Stimulated activated naive CD8-positive, alpha-beta T cell treated with anti-CD3 and anti-CD28 coated beads, Interleukin-15, amount 100 ng/mL, for 72 hours (primary cell): ENCODE data around the gene WDFY2.
A peak's percentile ranks its signal among the peaks of the same experiment; 100 is the strongest.
"Not testable (repeated sequence)": the region's sequence is repeated elsewhere in the genome, so short reads cannot be mapped to it uniquely, and the experiment has no call there.

Experiments used
- ATAC-seq: fragments of 150-1000 bp; cut with Tn5 transposase; 2 replicates; pipeline ENCODE4 v1.10.0; 2021; ENCODE audit warnings: mild to moderate bottlenecking, moderate library complexity
- DNase-seq, 2 donors: peaks; one replicate each; pipeline ENCODE4 v3.0.0; 2021 to 2022
- H3K27ac Mint-ChIP-seq, 2 donors: one replicate each; pipeline ENCODE4 v1.8.0; 2022; ENCODE audit warnings: mild to moderate bottlenecking in 2 of 2, mixed read lengths in 2 of 2, moderate library complexity in 2 of 2
- H3K27me3 Mint-ChIP-seq: one replicate; pipeline ENCODE4 v1.8.0; 2022; ENCODE audit warnings: mixed read lengths
- H3K4me1 Mint-ChIP-seq: one replicate; pipeline ENCODE4 v1.8.0; 2022; ENCODE audit warnings: mild to moderate bottlenecking, mixed read lengths
- H3K4me3 Mint-ChIP-seq, 2 donors: one replicate each; pipeline ENCODE4 v1.8.0; 2022; ENCODE audit warnings: mild to moderate bottlenecking in 2 of 2, mixed read lengths in 2 of 2, moderate library complexity in 1 of 2
- H3K9me3 Mint-ChIP-seq, 2 donors: one replicate each; pipeline ENCODE4 v1.8.0; 2022; ENCODE audit warnings: mixed read lengths in 2 of 2

WDFY2 gene

DNA sequence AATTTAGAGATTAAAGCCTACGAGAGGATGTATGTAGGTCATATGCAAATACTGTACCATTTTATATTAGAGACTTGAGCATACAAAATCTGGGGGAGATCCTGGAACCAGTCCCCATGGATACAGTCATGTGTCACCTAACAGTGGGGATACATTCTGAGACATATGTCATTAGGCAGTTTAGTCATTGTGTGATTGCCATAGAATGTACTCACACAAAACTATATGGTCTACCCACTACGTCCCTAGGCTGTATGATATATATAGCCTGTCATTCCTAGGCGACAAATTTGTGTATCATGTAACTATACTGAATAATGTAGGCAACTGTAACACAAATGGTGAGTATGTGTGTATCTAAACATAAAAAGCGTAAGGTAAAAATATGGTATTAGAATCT lies 62.8 kb downstream of the WDFY2 start:
- H3K27me3 Mint-ChIP-seq, result no peaks in the 10 kb centered on the region

DNA sequence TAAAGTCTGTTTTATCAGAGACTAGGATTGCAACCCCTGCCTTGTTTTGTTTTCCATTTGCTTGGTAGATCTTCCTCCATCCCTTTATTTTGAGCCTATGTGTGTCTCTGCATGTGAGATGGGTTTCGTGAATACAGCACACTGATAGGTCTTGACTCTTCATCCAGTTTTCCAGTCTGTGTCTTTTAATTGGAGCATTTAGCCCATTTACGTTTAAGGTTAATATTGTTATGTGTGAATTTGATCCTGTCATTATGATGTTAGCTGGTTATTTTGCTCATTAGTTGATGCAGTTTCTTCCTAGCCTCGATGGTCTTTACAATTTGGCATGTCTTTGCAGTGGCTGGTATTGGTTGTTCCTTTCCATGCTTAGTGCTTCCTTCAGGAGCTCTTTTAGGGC lies 67.9 kb downstream of the WDFY2 start:
- not testable (repeated sequence) for H3K4me3 Mint-ChIP-seq, DNase-seq, ATAC-seq, H3K27me3 Mint-ChIP-seq, H3K27ac Mint-ChIP-seq
- peaks cover 17% of the 10 kb centered on the region for H3K4me1 Mint-ChIP-seq
- peaks cover 28 to 32% of the 10 kb centered on the region in 2 donors for H3K9me3 Mint-ChIP-seq

More for the DNA sequence above, 62.8 kb downstream of the WDFY2 start:
- Mint-ChIP-seq H3K4me1 (peaks cover 47% of the 10 kb centered on the region), H3K4me3 (no peak overlapping the region), H3K27ac (no peak overlapping the region), H3K9me3 (peaks cover 11% of the 10 kb centered on the region in 2 donors)
- DNase-seq, result no peak
- ATAC-seq, result peak; percentile 29

DNA sequence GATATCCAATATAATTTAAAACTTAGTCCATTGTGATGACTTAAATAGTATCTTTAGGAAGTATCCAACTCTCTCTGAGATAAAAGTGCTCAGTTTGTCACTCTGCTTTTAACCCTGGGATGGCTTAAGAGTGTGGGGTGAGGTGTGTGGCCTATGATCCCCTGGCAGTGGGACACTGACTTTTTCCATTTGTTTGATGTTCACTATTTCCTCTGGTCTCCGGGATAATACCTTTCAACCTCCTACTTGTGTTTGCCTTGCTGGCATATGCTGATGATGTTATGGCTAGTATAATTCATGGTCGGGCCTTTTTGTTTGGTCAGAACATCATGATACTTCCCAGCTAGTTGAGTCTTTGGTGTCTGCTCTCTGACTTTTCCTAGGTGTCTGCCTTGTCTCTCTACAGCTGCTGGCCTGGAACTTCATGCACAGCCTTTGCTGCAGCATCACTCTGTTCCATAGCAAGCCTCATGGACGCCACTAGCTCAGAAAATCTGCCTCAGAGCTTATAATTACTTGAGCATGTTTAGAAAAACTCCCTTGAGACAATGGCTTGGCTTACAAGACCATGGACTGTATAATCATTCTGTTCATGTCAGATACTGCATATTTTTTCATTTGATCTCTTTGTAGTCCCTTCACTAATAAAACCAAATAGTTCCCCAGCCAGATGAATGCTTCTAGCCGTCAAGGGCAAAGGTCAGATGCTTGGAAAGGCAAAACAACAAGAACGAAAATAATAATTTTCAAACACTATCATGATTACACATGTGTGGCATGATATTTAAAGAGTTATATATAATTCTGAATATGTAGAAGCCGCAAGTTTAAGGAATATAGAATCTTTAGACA lies 75.2 kb downstream of the WDFY2 start:
- Mint-ChIP-seq H3K9me3 (peaks cover 19 to 20% of the 10 kb centered on the region in 2 donors), H3K4me3 (no peak overlapping the region), H3K4me1 (peaks cover 15% of the 10 kb centered on the region), H3K27ac (no peak overlapping the region), H3K27me3 (no peaks in the 10 kb centered on the region)
- ATAC-seq, result no peak
- DNase-seq, result no peak

DNA sequence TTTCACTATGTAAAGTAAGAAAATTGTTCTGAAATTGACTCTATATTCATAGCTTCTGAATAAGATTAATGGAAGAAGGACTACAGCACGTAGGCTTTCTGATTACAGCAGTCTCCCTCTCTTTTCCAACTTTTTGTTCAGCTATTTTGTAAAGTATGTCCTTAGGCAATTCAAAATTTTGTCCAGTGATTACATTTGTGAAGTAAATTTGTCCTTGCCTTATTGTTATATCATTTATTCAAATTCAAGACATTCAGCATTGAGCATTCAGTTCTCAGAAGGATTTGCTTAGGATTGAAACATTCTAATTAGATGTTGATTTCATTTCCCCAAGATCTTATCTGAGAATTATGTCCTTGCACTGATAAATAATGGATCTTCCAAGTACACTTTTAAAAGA lies 76.6 kb downstream of the WDFY2 start:
- Mint-ChIP-seq H3K4me3 (no peak overlapping the region), H3K4me1 (peaks cover 15% of the 10 kb centered on the region), H3K27ac (no peak overlapping the region), H3K27me3 (no peaks in the 10 kb centered on the region), H3K9me3 (peaks cover 12 to 20% of the 10 kb centered on the region in 2 donors)
- no peak for ATAC-seq
- DNase-seq, result no peak

DNA sequence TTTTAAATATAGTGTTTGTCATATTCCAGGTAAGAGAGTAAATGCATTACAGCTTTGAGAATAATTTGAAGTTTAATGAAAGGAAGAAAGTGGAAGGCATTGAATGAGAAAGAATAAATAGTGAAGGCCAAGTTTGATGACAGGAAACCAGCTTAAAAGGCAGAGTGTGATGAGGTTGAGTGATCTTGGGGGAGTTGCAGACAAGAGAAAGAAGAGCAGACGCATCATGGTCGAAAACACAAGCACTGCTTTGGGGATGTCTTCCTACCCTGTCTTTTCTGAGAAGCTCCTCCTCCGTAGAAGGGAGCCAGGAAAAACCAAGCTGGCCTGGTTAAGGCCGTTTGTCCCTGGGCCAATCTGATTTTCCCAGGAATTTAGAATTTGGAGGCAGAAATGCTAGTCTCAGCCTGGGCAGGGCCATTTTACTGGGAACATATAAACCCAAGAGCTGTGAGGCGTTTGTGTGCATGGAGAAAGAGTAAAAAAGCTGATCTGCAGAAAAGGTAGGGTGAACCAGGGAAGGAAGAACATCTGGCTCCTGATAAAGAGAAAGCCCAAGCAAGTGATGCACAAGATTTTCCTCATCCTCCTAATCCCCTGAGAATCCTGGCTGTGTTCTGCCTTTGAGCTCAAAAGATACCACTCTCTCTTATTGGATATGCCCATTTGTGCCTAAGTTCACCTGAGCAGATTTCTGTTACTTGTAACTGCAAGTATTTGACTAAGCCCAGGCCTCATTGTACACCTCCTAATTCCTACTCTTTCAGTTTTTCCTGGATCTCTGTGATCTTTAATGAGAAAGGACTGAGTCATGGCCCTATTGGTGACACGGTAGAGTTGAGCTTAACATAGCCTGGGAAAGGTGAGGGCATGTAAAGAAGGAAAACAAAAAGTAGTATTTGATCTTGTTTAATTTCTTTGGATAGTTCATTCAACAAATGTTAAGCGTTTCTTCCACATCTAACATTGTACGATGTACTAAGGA lies 80.0 kb downstream of the WDFY2 start:
- H3K27ac Mint-ChIP-seq, result no peak overlapping the region
- H3K4me3 Mint-ChIP-seq, result no peak overlapping the region
- no peaks in the 10 kb centered on the region for H3K9me3 Mint-ChIP-seq
- H3K4me1 Mint-ChIP-seq, result peaks cover 29% of the 10 kb centered on the region
- no peaks in the 10 kb centered on the region for H3K27me3 Mint-ChIP-seq
- DNase-seq, result no peak
- ATAC-seq, result no peak

DNA sequence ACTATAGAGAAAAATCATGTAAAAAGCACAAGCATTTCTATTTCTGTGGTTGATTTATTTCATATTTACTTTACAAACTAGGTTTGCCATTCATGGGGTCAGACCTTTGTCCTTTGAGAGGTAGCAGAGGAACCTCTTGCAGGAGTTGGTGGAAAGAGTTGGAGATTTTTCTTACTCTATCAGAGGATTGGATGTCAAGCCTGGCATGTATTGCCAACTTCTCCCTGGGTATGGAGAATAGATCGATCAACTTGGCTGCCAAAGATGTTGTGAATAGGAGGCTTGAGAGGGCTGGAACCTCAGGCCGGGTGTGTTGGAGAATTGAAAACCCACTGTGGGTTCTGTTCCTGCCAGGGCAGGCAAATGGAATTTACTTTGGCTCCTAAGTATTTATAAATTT lies 81.2 kb downstream of the WDFY2 start:
- ATAC-seq, result no peak
- H3K4me1 Mint-ChIP-seq, result peaks cover 35% of the 10 kb centered on the region
- no peaks in the 10 kb centered on the region for H3K9me3 Mint-ChIP-seq
- no peaks in the 10 kb centered on the region for H3K27me3 Mint-ChIP-seq
- no peak overlapping the region for H3K4me3 Mint-ChIP-seq
- no peak overlapping the region for H3K27ac Mint-ChIP-seq
- no peak for DNase-seq

DNA sequence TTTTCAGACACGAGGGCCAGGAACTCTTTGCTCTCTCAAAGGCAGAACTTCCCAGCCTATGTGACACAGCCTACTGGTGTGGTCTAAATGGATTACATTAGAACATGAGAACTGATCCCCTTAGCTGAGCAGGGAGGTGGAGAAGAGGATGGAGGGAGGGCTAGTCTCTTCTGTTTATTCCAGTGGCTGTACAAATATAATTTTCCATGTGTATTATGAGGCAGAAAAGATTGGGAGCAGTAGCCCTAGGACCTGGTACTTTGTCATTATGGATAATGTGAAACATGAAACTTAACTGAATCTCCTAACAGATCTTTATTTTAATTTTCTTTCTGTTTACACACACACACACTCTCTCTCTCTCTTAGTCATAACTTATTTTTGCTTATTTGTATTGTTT lies 82.1 kb downstream of the WDFY2 start:
- no peak overlapping the region for H3K4me3 Mint-ChIP-seq
- DNase-seq, result no peak
- H3K9me3 Mint-ChIP-seq, result peaks cover 3 to 4% of the 10 kb centered on the region in 2 donors
- peaks cover 35% of the 10 kb centered on the region for H3K4me1 Mint-ChIP-seq
- H3K27ac Mint-ChIP-seq, result peak overlapping the region in 1 of 2 donors; percentile 67
- ATAC-seq, result no peak
- H3K27me3 Mint-ChIP-seq, result no peaks in the 10 kb centered on the region

DNA sequence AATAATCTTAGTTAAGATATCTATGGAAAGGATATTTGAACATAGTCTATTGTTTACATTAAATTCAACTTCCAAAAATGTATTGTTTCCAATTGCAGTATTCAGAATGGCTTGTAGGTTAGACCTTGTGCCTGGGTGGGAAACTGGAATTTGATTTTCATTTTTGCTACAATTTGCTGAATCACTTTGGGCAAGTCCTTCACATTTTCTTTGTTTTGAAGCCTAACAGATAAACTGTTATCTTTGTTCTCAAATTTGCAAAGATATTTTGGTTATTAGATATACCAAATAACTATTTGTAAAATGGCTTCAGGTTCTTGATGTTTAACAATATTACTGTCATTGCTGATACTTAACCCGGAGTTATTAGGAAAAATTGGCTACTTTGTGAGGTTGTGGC lies 82.6 kb downstream of the WDFY2 start:
- no peak for ATAC-seq

DNA sequence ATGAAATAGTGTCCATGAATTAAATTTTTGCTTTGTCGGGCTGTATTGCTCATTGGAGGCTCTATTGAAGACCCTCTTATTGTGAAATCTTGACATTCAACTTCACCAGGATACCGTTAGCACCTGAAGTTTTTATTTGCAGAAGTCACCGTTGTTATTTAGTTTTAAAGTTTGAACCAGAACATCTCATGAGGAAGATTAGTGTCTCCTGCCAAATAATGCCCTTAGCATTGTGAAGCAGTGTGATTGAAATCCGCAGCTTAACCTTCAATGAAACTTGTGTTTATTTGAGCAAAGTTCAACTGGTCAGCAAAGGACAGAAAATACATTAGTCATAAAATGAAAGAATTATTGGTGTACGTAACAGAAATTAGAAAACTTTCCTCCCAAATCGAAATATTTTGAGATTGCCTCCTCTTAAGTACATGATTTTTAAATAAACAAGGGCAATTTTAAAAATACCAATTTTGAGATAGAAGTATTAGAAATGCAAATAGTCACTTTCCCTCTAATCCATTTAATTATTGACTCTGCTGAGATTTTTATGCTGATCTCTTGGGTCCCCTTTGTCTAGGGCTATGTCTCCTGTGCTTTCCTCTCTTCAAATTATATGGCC lies 84.4 kb downstream of the WDFY2 start:
- ATAC-seq, result no peak

More for the DNA sequence above, 82.6 kb downstream of the WDFY2 start:
- H3K27me3 Mint-ChIP-seq, result no peaks in the 10 kb centered on the region
- H3K27ac Mint-ChIP-seq, result no peak overlapping the region
- peaks cover 5 to 7% of the 10 kb centered on the region in 2 donors for H3K9me3 Mint-ChIP-seq
- no peak for DNase-seq
- no peak overlapping the region for H3K4me3 Mint-ChIP-seq
- peaks cover 35% of the 10 kb centered on the region for H3K4me1 Mint-ChIP-seq

DNA sequence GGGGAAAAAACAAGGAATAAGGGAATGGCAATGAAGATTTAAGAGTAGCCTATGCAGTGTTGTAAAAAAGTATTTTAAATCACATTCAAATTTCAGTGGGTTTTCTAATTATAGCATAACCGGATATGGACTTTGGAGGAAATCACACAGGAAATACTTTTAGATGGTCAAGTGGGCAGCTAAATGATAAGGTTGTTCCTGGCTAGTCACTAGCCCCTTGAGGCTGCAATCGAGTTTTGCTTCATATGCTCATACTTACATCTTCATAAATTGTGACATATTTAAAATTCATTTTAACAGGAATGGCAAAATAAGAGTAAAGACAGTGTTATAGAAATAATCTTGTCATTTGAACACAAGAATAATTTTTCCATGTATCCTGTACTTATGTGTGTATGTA lies 88.9 kb downstream of the WDFY2 start:
- Mint-ChIP-seq H3K4me3 (no peak overlapping the region), H3K9me3 (peaks cover 5 to 15% of the 10 kb centered on the region in 2 donors), H3K27me3 (no peaks in the 10 kb centered on the region), H3K27ac (no peak overlapping the region), H3K4me1 (peaks cover 17% of the 10 kb centered on the region)
- no peak for ATAC-seq
- DNase-seq, result no peak

More for the DNA sequence above, 84.4 kb downstream of the WDFY2 start:
- peaks cover 37% of the 10 kb centered on the region for H3K4me1 Mint-ChIP-seq
- H3K9me3 Mint-ChIP-seq, result peaks cover 5 to 15% of the 10 kb centered on the region in 2 donors
- H3K27me3 Mint-ChIP-seq, result no peaks in the 10 kb centered on the region
- no peak overlapping the region for H3K27ac Mint-ChIP-seq
- no peak overlapping the region for H3K4me3 Mint-ChIP-seq
- no peak for DNase-seq

DNA sequence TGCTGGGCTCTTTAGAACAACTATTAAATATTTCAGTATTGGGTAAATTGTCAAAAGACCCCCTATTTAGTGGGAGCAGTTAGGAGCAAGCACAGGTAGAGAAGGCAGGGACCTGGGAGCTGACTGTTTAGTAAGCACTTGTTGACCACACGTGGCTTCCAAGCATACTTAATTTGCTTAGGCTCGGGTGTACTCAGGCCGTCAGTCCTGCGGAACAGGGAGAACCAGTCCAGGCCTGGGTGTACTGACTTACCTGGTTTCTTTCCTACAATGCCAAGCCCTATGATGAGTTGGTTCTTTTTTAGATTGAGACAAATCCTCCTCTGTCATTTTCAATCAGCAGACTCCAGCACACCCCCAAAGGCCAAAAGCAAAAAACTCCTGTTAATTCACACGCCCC lies 90.0 kb downstream of the WDFY2 start:
- H3K27ac Mint-ChIP-seq, result no peak overlapping the region
- H3K4me1 Mint-ChIP-seq, result peaks cover 17% of the 10 kb centered on the region
- DNase-seq (no peak), ATAC-seq (no peak)
- H3K4me3 Mint-ChIP-seq, result no peak overlapping the region
- H3K27me3 Mint-ChIP-seq, result no peaks in the 10 kb centered on the region
- H3K9me3 Mint-ChIP-seq, result peaks cover 5 to 15% of the 10 kb centered on the region in 2 donors

DNA sequence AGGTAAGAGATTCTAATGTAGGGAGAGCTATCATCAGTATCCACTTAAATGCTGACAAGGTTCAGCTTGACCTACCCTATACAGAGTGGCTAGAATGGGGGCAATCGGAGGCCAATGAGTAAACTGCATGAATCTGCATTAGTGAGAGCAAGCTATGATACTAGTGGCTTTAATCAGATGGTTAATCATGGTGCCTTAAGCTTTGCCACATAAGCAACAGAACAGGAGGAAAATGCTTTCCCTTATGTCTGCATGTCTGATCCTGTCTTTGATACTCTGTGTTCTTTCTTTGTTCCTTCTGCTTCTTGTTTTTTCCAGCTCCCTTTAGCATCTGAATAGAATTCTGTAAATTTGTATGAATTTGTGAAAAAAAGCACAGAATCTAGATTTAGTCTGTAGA lies 91.1 kb downstream of the WDFY2 start:
- H3K27ac Mint-ChIP-seq, result peak overlapping the region in 1 of 2 donors; percentile 26
- H3K4me3 Mint-ChIP-seq, result no peak overlapping the region
- peaks cover 5 to 15% of the 10 kb centered on the region in 2 donors for H3K9me3 Mint-ChIP-seq

DNA sequence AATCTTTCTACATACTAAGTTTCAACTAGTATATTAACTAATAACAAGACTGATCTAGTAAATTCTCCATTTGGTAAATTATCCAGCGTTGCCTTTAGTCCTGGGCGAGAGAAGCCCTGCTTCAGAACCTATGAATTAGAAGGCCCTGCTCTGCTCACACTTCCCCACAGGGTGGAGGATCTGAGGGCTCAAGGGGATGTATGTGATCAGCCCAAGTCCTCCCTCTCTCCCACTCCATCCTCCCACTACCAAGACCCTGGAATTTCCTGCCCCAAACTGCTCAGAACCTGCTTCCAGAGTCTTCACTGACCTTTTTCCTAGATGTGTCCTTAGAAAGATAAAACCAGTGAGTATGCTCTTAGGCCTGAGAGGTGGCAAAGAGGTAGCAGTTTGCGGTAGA lies 91.6 kb downstream of the WDFY2 start:
- DNase-seq (no peak), ATAC-seq (no peak)
- Mint-ChIP-seq H3K9me3 (peaks cover 5 to 15% of the 10 kb centered on the region in 2 donors), H3K4me3 (no peak overlapping the region), H3K27ac (no peak overlapping the region), H3K4me1 (peaks cover 14% of the 10 kb centered on the region), H3K27me3 (no peaks in the 10 kb centered on the region)

More for the DNA sequence above, 91.1 kb downstream of the WDFY2 start:
- peaks cover 10% of the 10 kb centered on the region for H3K4me1 Mint-ChIP-seq
- ATAC-seq (no peak), DNase-seq (no peak)
- no peaks in the 10 kb centered on the region for H3K27me3 Mint-ChIP-seq

DNA sequence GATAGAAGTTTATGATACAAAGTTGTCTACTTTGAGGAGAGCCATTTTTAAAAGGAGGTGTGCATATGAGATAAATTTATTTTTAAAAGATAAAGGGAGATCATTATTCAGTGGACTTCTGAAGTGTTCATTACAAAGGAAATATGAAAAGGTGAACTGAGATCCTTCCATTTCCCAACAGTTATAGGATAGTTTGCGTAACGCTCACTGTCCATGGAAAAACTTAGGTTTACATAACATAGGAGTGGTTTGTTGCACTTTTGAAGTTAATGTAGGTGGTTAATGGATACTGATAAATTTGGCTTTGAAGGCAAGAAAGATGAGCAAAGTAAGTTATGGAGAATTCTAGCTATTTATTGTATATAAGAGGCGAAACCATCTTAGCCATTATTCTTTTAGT lies 92.5 kb downstream of the WDFY2 start:
- no peak for ATAC-seq
- Mint-ChIP-seq H3K4me1 (peaks cover 22% of the 10 kb centered on the region), H3K4me3 (no peak overlapping the region), H3K27me3 (no peaks in the 10 kb centered on the region), H3K27ac (no peak overlapping the region), H3K9me3 (peaks cover 0 to 8% of the 10 kb centered on the region in 2 donors)
- no peak for DNase-seq

DNA sequence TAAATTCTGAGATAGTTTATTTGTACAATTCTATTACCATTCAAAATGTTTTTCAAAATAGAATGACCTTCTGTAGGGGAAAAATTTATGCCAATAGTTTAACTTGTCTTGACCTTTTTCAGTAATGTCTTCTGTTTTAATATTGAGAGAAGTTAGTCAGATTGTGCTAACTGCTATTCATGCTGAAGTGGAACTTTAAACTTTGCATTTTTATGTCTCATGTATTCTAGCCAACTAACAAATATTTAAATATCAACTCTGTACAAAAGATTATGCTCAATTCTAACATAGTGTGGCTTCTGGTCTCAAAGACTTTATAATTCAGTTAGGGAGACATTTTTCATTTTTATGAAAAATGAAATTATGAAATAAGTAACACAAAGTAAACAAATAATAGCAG lies 94.2 kb downstream of the WDFY2 start:
- no peaks in the 10 kb centered on the region for H3K27me3 Mint-ChIP-seq
- no peaks in the 10 kb centered on the region for H3K9me3 Mint-ChIP-seq
- H3K4me3 Mint-ChIP-seq, result no peak overlapping the region
- H3K27ac Mint-ChIP-seq, result peak overlapping the region in 1 of 2 donors; percentile 71
- H3K4me1 Mint-ChIP-seq, result peaks cover 17% of the 10 kb centered on the region
- DNase-seq (no peak), ATAC-seq (no peak)
